GM21360 (cell line): ENCODE measurements around the gene IGDCC3.

Experiments
- ATAC-seq: cut with Tn5 transposase; IDR thresholded peaks from one replicate; pipeline ENCODE4 v1.9.1; 2021; ENCODE audit warnings: mild to moderate bottlenecking, moderate library complexity; ENCODE audit not compliant: unreplicated experiment

The IGDCC3 gene

DNA sequence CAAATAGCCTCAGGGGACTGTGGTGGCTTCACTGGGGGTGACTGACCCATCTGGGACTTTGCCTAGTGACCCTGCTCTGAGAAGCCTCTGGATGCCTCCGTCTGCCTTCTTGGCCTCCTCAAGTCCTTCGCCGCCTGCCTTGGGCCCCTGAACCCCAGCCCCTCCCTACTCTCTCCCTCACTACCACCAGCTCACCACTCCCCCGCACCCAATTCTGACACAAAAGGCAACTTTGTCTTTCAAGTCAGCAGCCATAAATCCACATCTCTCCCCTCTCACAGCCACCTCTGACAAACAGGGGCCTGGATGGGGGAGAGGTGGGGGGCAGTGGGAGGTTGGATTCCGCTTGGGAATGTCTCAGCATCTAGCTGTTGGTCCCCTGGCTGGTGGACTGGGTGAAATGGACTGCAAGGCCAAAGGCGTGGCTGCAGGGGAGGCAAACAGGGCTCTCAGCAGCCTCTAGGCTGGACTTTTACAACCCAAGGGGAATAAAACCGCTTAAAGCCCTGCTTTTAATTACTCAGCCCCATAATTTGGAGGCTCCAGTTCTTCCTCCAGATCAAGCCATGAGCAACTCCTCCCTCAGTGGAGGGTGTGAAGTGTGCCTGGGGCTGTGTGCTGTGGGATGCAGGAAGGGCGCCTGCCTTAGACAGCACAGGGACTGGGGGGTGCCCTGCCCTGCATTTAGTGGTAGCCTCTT lies 33.4 kb downstream of the IGDCC3 start:
- no peak for ATAC-seq

DNA sequence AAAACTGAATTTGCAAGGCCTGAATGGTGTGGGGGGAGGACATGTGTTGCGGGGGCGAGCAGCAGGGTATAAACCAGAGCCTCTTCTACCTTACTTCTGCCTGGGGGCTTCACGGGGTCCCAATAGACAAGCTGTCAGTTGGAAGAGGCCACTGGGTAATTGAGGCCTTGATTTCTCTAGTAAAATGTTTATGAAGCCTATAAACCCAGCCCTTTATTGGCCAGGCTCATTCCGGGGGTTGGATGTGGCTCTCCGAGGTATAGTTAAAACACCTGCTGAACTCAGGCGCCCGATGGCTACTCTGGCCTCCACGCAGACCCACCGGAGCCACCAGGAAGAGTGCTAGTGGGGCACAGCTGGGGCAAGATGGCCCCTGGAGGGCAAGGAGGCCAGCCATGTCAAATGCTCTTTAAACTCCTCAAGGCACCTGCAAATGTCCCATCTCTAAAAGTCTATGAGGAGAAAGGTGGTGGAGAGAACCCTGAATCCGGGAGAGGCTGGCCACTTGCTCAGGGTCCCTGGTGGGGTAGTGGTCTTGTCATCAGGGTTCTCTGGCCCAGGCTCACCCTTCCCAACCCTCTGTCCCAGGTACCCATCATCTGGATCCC lies 34.3 kb downstream of the IGDCC3 start:
- ATAC-seq, result no peak

DNA sequence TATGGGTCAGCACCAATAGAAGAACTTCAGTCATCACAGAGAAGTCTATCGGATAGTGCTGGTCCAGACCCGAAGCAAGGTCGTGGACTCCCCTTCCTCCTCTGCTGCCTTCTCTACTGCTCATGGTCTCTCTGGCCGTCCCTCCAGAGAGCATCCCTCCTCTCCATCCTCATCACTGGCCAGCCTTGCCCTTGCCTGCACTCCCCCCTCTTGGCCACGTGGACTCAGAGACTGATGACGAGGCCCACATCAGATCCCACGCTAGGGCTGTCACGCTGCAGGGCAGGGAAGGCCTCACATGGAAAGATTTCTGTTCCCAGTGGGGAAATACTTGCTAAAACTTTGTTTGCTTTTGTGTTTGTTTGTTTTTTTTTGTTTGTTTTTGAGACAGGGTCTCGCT lies 35.3 kb downstream of the IGDCC3 start:
- ATAC-seq, result no peak

GRCh38 chr15:65339920-65340319 lies 37.9 kb downstream of the IGDCC3 start:
- no peak for ATAC-seq

DNA sequence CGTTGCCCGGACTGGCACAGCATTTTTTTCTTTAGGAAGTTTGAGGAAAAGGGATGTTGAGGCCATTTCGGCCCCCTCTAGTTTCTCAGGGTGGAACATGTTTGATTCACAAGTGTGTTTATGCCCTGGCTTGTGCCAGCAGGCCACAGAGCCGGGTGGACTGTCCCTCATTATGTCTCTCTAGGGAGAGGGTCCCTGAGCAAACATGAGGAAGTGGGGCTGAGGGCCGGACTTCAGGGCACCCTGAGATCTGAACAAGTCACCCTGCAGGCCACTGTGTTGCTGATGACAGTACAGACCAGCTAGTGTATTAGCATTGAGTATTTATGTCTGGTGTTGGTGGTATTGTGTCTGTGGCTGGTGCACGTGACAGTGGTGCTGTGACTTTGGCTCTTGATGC lies 38.4 kb downstream of the IGDCC3 start:
- ATAC-seq, result no peak

DNA sequence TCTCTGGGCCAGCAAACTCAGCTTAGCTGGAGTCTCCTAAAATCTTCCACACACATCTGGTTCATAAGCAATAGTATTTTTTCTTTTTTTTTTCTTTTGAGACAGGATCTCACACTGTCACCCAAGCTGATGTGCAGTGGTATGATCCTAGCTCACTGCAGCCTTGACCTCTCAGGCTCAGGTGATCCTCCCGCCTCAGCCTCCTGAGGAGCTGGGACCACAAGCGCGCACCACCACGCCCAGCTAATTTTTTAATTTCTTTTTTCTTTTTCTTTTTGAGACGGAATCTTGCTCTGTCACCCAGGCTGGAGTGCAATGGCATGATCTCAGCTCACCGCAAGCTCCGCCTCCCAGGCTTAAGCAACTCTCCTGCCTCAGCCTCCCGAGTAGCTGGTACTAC lies 39.0 kb downstream of the IGDCC3 start:
- ATAC-seq, result no peak

GRCh38 chr15:65338366-65338765 lies 39.4 kb downstream of the IGDCC3 start:
- no peak for ATAC-seq

DNA sequence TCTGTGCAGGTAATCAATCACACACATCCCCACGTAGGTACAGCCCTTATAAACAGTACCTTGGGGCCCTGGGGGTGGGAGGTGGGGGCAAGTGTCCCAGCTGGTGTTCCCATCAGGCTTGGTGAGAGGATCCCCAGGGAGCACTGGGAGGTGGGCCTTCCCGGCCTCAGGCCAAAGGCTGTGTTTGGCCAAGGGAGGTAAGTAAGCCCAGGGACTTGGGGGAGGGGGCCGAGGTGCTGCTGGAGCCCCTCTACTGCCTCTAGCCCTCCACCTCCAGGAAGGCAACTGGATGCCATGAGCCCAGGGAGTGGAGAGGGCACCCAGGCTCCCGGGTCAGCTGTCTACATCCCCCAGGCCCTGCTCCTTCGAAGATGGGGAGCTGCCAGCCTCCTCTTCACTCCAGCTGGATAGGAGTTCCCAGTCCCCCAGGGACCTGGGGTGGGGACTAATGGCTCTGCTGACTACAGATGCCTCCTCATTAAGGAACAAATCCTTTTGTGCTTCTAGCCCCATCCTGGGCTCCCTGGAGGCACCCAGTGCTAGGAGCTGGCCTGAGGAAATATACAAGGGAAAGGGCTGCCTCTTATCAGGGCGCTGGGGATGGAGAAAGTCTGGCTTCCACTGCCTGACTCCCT lies 40.2 kb downstream of the IGDCC3 start:
- no peak for ATAC-seq

DNA sequence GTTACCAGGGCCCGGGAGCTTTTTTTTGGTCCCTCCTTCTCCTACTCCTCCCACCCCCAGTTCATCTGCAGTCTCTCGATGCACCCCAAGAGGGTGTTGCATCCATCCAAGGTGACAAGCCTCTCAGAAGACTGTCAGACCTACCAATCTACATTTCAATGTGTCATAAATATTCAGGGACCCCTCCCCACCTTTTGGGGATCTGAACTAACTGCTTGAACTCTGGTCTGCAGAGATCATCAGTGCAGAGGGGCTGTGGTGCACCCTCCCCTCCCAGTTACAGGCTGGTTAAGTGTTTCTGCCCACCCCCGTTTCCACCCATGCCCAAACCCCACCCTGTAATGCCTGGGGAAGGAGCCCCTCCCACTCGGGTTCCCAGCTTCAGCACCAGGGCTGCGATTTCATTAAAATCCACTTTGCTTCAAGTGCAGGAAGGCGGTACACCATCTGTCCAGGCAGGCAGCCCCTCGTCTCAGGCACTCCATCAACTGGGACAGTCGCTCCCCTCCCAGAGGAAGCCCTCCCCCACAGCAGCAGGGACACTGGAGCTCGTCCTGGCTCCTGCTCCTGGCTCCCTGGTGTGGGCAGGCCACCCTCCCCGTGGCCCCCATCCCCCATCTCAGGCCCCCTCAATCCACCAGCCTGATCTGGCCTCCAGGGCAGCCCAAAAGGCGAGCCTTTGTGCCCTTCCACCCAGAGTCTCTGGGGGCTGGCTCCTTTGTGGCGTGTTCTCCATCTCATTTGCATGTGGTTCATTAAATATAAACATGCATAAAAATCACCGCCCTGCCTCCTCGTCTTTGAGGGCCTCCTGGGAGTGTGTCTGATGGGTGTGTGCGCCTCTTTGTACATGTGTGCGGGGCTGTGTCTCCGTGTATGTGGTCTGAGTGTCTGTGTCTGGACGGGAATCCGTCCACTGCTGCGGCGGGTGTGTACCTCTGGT lies 41.0 kb downstream of the IGDCC3 start:
- ATAC-seq, result no peak

DNA sequence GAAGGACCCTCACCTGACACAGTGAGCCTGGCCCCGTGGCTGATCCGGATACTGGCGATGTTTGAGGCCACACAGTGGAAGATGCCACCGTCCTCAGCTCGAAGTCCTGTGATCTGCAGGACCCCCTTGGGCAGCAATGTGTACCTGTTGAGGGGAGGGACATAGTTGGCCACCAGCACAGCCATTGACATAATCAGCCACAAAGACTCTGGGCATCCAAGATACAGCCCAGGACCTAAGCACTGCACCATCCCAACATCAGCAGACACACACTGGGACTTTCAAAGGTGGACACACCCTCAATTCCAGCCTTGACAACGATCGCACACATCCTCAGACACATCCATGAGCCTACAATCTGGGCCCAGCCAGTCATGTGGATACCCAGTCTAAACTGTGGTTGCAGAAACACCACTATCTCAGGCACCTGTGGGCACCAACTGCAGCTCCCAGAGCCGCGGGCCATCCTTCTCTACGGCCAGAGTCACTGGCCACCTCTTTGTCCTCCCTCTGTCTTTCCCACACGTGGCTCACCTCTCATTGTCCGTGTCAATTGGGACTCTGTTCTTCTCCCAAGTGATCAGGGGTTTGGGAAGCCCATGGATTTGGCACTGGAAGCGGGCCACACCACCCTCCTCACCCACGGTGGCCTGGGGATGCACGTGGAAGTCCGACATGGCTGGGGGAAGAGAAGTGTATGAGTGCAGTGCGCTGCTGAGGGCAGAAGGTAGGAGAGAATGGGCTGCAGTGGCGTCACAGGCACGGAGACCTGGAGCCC lies 42.3 kb downstream of the IGDCC3 start:
- no peak for ATAC-seq

- ATAC-seq, result no peak
Measured at GRCh38 chr15:65334586-65335231, 43.1 kb downstream of the IGDCC3 start.

DNA sequence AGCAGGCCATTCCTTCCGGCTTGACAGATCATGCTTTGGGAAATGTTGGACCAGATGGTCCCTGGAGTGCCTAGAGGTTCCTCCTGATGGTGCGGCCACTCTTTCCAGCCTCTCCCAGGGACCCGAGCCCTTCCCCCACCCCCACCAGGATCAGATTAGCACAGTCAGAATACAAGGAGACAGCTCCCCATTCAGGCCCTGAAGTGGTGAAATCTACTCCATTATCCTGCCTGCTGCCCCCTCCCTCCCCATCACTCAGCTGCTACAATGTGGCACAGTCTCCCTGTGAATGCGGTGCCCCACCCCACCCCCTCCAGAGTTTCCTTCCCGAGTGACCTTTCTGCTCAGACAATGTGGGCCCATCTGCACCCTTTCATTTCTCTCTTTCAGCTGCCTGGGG lies 43.9 kb downstream of the IGDCC3 start:
- no peak for ATAC-seq

- no peak for ATAC-seq
Measured at GRCh38 chr15:65333148-65333820, 44.5 kb downstream of the IGDCC3 start.

- no peak for ATAC-seq
Measured at GRCh38 chr15:65332391-65333147, 45.2 kb downstream of the IGDCC3 start.

DNA sequence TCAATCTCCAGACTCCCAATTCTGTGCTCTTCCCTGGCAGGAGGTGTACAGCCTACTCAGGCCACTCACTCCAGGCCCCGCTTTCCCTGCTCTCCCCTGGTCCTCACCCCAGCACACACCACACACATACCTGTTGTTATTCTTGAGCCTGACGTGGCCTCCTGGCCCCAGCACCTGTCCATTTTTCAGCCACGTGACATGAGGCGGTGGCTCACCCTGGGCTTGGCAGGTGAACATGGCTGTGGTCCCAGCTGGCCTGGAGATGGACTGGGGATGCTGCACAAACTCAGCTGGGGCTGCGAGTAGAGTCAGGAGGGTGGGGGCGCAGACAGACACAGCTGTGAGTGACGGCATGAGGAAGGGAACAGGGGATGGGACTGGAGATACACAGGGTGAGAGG lies 46.0 kb downstream of the IGDCC3 start:
- ATAC-seq, result no peak

GRCh38 chr15:65330934-65331645 lies 46.7 kb downstream of the IGDCC3 start:
- no peak for ATAC-seq

GRCh38 chr15:65329984-65330735 lies 47.6 kb downstream of the IGDCC3 start:
- ATAC-seq, result no peak
